Mucosa of descending colon (tissue), 3 donors: ENCODE measurements around the gene UGT1A7. TPM values are rescaled to one million over a fixed set of nuclear protein-coding genes. Genes with fewer than 3 reads are reported as not detected.

Experiments used
- ATAC-seq: fragments of 200-7000 bp; cut with Tn5 transposase; one replicate; pipeline ENCODE4 v1.9.1; 2020; ENCODE audit warnings: mild to moderate bottlenecking, moderate library complexity
- DNase-seq, 3 donors: peaks; one replicate each; pipeline ENCODE4 v3.0.0-alpha.2; 2020
- H3K36me3 ChIP-seq: fragments of 200-600 bp; one replicate; pipeline ENCODE4 v1.8.0; 2021; ENCODE audit warnings: low read depth, mild to moderate bottlenecking
- H3K4me1 ChIP-seq: fragments of 200-600 bp; one replicate; pipeline ENCODE4 v1.8.0; 2021; ENCODE audit warnings: low read depth, mild to moderate bottlenecking
- H3K4me3 ChIP-seq: fragments of 200-600 bp; one replicate; pipeline ENCODE4 v1.8.0; 2021; ENCODE audit warnings: mild to moderate bottlenecking
- H3K9me3 ChIP-seq: fragments of 200-600 bp; one replicate; pipeline ENCODE4 v1.8.0; 2021; ENCODE audit warnings: mild to moderate bottlenecking
- intact Hi-C, 2 donors: fragments of 100-400 bp; cut with DNase I in 1 of 2; cut with micrococcal nuclease in 1 of 2; formaldehyde crosslinking; loops; one replicate each; pipeline versions ENCODE4 v1.11.0 to v1.11.1; 2022; cut with DNase I, micrococcal nuclease
- total RNA-seq, 3 donors: library from RNA; stranded (reverse); fragmentation: NEBNext Ultra II Directional in 2 of 3; extraction: Animal tissue kit (Norgen Biotek cat#: 25700) in 2 of 3; gene quantifications; one replicate each; pipeline versions ENCODE4 v1.2.1 to v1.2.4, GENCODE V29; 2021 to 2023
- TF ChIP-seq, protein P1 (sequence below): fragments of 200-600 bp; IDR thresholded peaks from one replicate; pipeline ENCODE4 v1.8.0; 2022; ENCODE audit warnings: antibody characterized with exemption, mild to moderate bottlenecking
- donor health status: DM: no; HTN: no; CAD: no; lungs with moderate emphysema.
- donor health status: DM: no; HTN: no; CAD: no.
- donor health status: DM: no; HTN: yes; CAD: no.

The UGT1A7 gene
- total RNA-seq, 3 donors from 2014 or later: 5.4 to 19.5 (median 5.9) TPM

DNA sequence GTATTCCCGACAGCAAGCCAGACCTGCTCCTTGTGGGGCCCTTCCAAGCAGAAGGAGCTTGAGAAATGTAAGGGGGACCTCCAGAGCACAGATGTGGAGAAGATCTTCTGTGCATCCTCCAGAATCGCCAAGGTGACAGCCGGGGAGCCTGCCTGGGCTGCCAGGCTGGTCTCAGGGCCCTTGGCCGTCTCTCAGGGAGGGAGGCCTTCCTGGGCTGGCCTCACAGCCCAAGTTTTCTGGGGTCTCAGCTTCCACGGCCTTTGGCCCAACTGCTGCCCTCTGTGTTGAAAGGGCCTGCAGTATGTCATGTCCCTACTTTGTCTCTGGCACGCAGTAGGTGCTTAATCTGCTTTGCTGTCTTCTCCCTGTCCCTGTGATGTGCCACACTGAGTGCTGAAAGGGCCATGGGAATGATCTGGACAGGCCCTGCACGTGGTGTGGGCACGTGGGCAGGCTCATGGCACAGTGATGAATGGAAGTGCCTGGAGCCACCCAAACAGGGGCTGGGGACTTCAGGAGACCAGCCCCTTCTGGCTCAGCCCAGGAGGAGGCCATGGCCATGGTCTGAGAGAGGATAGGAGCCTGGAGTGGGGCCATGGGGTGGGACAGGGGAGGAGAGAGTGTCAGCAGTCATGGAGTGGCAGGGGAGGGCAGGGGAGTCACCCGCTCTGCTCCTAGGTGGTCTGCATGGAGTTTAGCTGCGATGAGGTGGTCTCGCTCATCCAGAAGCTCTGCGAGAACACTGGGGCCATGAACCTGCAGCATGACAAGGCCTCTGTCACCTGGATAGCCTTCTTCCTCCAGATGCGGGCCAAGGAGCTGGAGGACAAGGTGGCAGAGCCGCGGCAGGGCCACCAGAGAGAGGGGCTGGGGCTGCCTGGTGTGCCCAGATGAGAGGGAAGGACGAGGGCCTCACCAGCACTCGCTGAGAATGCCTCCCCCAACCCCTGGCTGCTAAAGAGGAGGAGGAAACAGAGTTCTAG, 137.2 kb downstream of the UGT1A7 start:
- Histone ChIP-seq H3K36me3 (no peaks in the 10 kb centered on the region), H3K4me3 (no peak overlapping the region), H3K9me3 (no peaks in the 10 kb centered on the region), H3K4me1 (no peaks in the 10 kb centered on the region)
- DNase-seq: no peak
- TF ChIP-seq, protein P1, sequence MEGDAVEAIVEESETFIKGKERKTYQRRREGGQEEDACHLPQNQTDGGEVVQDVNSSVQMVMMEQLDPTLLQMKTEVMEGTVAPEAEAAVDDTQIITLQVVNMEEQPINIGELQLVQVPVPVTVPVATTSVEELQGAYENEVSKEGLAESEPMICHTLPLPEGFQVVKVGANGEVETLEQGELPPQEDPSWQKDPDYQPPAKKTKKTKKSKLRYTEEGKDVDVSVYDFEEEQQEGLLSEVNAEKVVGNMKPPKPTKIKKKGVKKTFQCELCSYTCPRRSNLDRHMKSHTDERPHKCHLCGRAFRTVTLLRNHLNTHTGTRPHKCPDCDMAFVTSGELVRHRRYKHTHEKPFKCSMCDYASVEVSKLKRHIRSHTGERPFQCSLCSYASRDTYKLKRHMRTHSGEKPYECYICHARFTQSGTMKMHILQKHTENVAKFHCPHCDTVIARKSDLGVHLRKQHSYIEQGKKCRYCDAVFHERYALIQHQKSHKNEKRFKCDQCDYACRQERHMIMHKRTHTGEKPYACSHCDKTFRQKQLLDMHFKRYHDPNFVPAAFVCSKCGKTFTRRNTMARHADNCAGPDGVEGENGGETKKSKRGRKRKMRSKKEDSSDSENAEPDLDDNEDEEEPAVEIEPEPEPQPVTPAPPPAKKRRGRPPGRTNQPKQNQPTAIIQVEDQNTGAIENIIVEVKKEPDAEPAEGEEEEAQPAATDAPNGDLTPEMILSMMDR: no peak
- intact Hi-C loops: no loop called here
- no peak for ATAC-seq

DNA sequence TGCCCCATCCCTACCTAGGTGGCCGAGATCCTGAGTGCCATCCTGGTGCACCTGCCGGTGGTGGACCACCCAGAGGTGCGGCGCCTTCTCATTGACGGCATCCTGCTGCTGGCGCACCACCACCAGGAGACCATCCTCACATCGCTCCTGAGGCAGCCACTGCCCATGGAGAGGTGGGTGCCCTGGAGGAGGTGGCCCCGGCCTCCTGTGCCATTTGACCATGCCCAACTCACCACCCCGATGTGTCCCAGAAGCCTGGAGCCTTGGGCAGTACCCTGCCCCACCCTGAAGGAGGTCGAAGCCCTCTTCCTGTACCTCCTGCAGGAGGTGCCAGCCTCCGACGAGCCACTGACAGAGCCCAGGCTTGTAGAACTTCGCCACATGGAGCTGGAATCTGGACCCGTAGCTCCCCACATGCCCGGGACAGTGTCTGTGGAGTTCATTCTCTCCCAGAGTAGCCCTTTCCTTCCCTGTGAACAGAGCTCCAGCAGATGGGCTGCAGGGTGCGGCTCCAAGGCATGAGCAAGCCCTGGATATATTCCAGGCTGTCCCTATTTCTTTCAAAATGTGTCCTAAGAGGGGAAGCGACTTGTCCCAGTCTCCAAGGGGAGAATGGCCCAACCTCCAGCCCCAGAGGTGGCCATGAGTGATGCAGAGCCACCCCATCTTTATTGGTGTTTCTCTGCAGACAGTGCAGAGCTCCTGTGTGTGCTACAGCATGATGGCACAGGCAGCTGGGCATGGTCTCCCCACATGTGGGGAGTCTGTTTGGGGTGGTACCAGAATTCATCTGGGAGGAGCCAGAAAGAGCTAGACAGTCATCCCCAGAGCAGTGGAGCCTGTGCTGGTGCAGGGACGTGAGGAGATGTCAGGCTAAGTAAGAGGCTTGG, 138.4 kb downstream of the UGT1A7 start:
- TF ChIP-seq, protein P1: no peak
- no peak overlapping the region for H3K4me3 ChIP-seq
- intact Hi-C loops: no loop called here
- H3K9me3 ChIP-seq: no peaks in the 10 kb centered on the region
- DNase-seq (no peak), ATAC-seq (no peak)
- H3K4me1 ChIP-seq: no peaks in the 10 kb centered on the region
- no peaks in the 10 kb centered on the region for H3K36me3 ChIP-seq

DNA sequence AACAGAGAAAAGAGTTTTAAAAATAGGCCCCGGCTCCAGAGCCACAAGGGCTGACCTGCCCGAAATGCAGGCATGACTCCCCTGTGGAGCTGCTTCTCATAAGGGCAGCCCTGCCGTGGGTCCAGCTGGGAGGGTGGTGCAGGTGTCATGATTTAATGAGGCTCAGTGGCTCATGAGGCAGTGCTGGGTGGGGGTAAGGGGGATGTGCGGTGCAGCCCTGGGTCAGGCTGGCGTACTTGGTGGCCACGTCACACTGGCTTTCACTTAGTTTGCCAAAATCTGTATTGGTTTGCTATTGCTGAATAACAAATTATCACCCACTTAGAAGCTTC, 139.0 kb downstream of the UGT1A7 start:
- intact Hi-C loops: no loop called here
- Histone ChIP-seq H3K4me1 (no peaks in the 10 kb centered on the region), H3K9me3 (no peaks in the 10 kb centered on the region), H3K36me3 (no peaks in the 10 kb centered on the region), H3K4me3 (no peak overlapping the region)
- ATAC-seq: no peak
- no peak for DNase-seq
- TF ChIP-seq, protein P1: no peak

DNA sequence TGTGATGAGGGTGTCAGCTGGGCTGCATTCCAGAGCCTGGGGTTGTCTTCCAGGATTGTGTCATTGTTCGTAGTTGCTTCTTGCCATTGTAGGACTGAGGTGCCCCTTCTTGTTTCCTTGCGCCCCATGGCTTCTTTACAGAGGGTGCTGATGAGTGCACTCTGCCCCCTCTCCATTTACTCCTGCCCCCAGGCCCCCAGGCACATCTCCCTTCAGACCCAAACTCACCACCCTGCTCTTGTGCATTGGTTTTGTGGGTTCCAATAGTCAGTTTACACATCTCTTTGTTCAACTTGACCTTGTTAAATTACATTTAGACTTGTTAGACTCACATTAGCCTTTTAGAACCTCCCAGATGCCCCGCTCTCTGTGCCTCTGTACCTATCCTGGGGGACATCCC, 139.5 kb downstream of the UGT1A7 start:
- TF ChIP-seq, protein P1: no peak
- no peaks in the 10 kb centered on the region for H3K36me3 ChIP-seq
- H3K9me3 ChIP-seq: no peaks in the 10 kb centered on the region
- H3K4me1 ChIP-seq: no peaks in the 10 kb centered on the region
- DNase-seq: no peak
- no peak for ATAC-seq
- intact Hi-C loops: no loop called here
- no peak overlapping the region for H3K4me3 ChIP-seq

DNA sequence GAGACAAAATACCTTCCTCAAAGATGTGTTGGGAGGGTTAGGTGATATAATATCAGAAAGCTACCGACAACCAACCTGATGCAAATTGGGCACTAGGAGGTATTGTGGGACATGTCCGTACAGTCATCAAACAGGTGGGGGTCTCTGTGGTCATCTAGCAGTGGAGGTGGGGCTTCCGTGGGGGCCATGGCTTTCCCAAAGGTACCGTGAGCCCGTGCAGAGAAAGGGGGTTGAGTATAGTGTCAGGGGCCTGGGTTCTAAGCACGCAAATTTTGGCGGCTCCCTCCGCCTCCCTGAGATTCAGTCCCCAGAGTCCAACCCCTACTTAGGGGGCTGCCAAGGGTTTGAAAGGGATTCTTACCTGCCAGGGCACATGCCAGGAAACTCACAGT, 140.0 kb downstream of the UGT1A7 start:
- DNase-seq (no peak), ATAC-seq (no peak)
- TF ChIP-seq, protein P1: no peak

More for the DNA sequence above, 140.0 kb downstream of the UGT1A7 start:
- H3K9me3 ChIP-seq: no peaks in the 10 kb centered on the region
- H3K4me1 ChIP-seq: no peaks in the 10 kb centered on the region
- no peak overlapping the region for H3K4me3 ChIP-seq
- H3K36me3 ChIP-seq: no peaks in the 10 kb centered on the region
- intact Hi-C loops: no loop called here
